ENCODE data around the gene SIL1.
"Not testable (repeated sequence)": the region's sequence is repeated elsewhere in the genome, so short reads cannot be mapped to it uniquely, and the experiment has no call there.

Gene SIL1

GRCh38 chr5:138936968-138937345 lies 261.2 kb downstream of the SIL1 start:
- no peak for DNase-seq

- DNase-seq = no peak
These were observed 261.8 kb downstream of the SIL1 start for GRCh38 chr5:138936225-138936967.

GRCh38 chr5:138935466-138935865 lies 262.7 kb downstream of the SIL1 start:
- DNase-seq = no peak

- no peak for DNase-seq
These were observed 263.2 kb downstream of the SIL1 start for GRCh38 chr5:138934971-138935370.

- DNase-seq = no peak
These were observed 264.5 kb downstream of the SIL1 start for GRCh38 chr5:138933522-138934290.

- DNase-seq = no peak
These were observed 265.9 kb downstream of the SIL1 start for GRCh38 chr5:138932171-138932810.

- no peak for DNase-seq
These were observed 267.6 kb downstream of the SIL1 start for GRCh38 chr5:138930371-138931097.

GRCh38 chr5:138929571-138929955 lies 268.6 kb downstream of the SIL1 start:
- no peak for DNase-seq

- DNase-seq = no peak
These were observed 270.2 kb downstream of the SIL1 start for GRCh38 chr5:138927979-138928378.

GRCh38 chr5:138927544-138927943 lies 270.6 kb downstream of the SIL1 start:
- DNase-seq = no peak

GRCh38 chr5:138926688-138927448 lies 271.3 kb downstream of the SIL1 start:
- no peak for DNase-seq

- DNase-seq = no peak
These were observed 271.9 kb downstream of the SIL1 start for GRCh38 chr5:138926257-138926656.

- no peak for DNase-seq
These were observed 273.0 kb downstream of the SIL1 start for GRCh38 chr5:138925090-138925635.

- no peak for DNase-seq
These were observed 275.7 kb downstream of the SIL1 start for GRCh38 chr5:138922494-138922893.

GRCh38 chr5:138921362-138921761 lies 276.8 kb downstream of the SIL1 start:
- not testable (repeated sequence) for DNase-seq

GRCh38 chr5:138920181-138920580 lies 278.0 kb downstream of the SIL1 start:
- DNase-seq = no peak

- no peak for DNase-seq
These were observed 279.5 kb downstream of the SIL1 start for GRCh38 chr5:138918686-138919085.

GRCh38 chr5:138914338-138914737 lies 283.8 kb downstream of the SIL1 start:
- no peak for DNase-seq

GRCh38 chr5:138913773-138914172 lies 284.4 kb downstream of the SIL1 start:
- DNase-seq = no peak

GRCh38 chr5:138912093-138912492 lies 286.1 kb downstream of the SIL1 start:
- no peak for DNase-seq

- DNase-seq = no peak
These were observed 286.7 kb downstream of the SIL1 start for GRCh38 chr5:138911441-138911840.

- DNase-seq = no peak
These were observed 287.5 kb downstream of the SIL1 start for GRCh38 chr5:138910546-138911185.

Measured in MV-4-11 (cell line).